HepG2 (cell line): ENCODE measurements around the gene CCNB1IP1. TPM values are rescaled to one million over a fixed set of nuclear protein-coding genes. Genes with fewer than 3 reads are reported as not detected.

Source experiments
- ARID2 ChIP-seq: sonication (generic); formaldehyde crosslinking; IDR thresholded peaks from 2 replicates; pipeline ENCODE4 v1.8.1; 2022; ENCODE audit warnings: mild to moderate bottlenecking, missing genetic modification reagents, borderline replicate concordance
- ARNT2 ChIP-seq: sonication (generic); formaldehyde crosslinking; IDR thresholded peaks from 2 replicates; pipeline ENCODE4 v1.8.0; 2022; ENCODE audit warnings: mild to moderate bottlenecking, low read depth, missing genetic modification reagents, moderate library complexity
- BCL6 ChIP-seq: IDR thresholded peaks from 2 replicates; pipeline ENCODE4 v1.6.1; 2016; ENCODE audit warnings: missing genetic modification reagents, missing compliant biosample characterization
- BRF2 ChIP-seq: sonication (generic); formaldehyde crosslinking; IDR thresholded peaks from 2 replicates; pipeline ENCODE4 v1.8.1; 2022; ENCODE audit warnings: mild to moderate bottlenecking, missing genetic modification reagents
- ETV6 ChIP-seq: sonication (generic); formaldehyde crosslinking; conservative IDR thresholded peaks from 2 replicates; pipeline ENCODE4 v1.4.0; 2020; ENCODE audit warnings: missing genetic modification reagents
- FOXA3 ChIP-seq: IDR thresholded peaks from 2 replicates; pipeline ENCODE4 v1.6.1; 2016; ENCODE audit warnings: missing genetic modification reagents, missing compliant biosample characterization
- GTF3A ChIP-seq: sonication (generic); formaldehyde crosslinking; conservative IDR thresholded peaks from 2 replicates; pipeline ENCODE4 v1.4.0; 2020; ENCODE audit warnings: mild to moderate bottlenecking, missing genetic modification reagents
- HBP1 ChIP-seq: IDR thresholded peaks from 2 replicates; pipeline ENCODE4 v1.6.1; 2016; ENCODE audit warnings: low read depth, control low read depth
- HDAC1 ChIP-seq: sonication (generic); formaldehyde crosslinking; IDR thresholded peaks from 2 replicates; pipeline ENCODE4 v1.5.1; 2020; ENCODE audit warnings: mild to moderate bottlenecking, missing genetic modification reagents
- IKZF1 ChIP-seq: fragments of 450-650 bp; IDR thresholded peaks from 2 replicates; pipeline ENCODE4 v1.7.1; 2016
- JUN ChIP-seq: sonication (generic); formaldehyde crosslinking; IDR thresholded peaks from 2 replicates; pipeline ENCODE4 v1.4.0; 2020; ENCODE audit warnings: mild to moderate bottlenecking, missing genetic modification reagents
- KDM2A ChIP-seq: sonication (generic); formaldehyde crosslinking; IDR thresholded peaks from 2 replicates; pipeline ENCODE4 v1.4.0; 2020; ENCODE audit warnings: low read depth, missing genetic modification reagents, borderline replicate concordance
- MTA3 ChIP-seq: sonication (generic); formaldehyde crosslinking; IDR thresholded peaks from 2 replicates; pipeline ENCODE4 v1.4.0; 2020; ENCODE audit warnings: missing genetic modification reagents
- NFE2L2 ChIP-seq: fragments of 150-350 bp; IDR thresholded peaks from 2 replicates; pipeline ENCODE4 v1.6.1; 2014; ENCODE audit warnings: low read length
- ZBTB33 ChIP-seq: sonication (generic); formaldehyde crosslinking; IDR thresholded peaks from 2 replicates; pipeline ENCODE4 v1.4.0; 2020; ENCODE audit warnings: missing genetic modification reagents
- ZNF274 ChIP-seq: sonication (generic); formaldehyde crosslinking; IDR thresholded peaks from 2 replicates; pipeline ENCODE4 v1.5.1; 2020; ENCODE audit warnings: mild to moderate bottlenecking, missing genetic modification reagents
- ZNF343 ChIP-seq: sonication (generic); formaldehyde crosslinking; IDR thresholded peaks from 2 replicates; pipeline ENCODE4 v1.4.0; 2020; ENCODE audit warnings: mild to moderate bottlenecking, missing genetic modification reagents
- ZNF451 ChIP-seq: sonication (generic); formaldehyde crosslinking; IDR thresholded peaks from 2 replicates; pipeline ENCODE4 v1.5.0; 2020; ENCODE audit warnings: mild to moderate bottlenecking, missing genetic modification reagents
- ZNF737 ChIP-seq: sonication (generic); formaldehyde crosslinking; IDR thresholded peaks from 2 replicates; pipeline ENCODE4 v1.5.0; 2020; ENCODE audit warnings: missing genetic modification reagents, mild to moderate bottlenecking, borderline replicate concordance
- ZNF747 ChIP-seq: sonication (generic); formaldehyde crosslinking; IDR thresholded peaks from 2 replicates; pipeline ENCODE4 v1.8.1; 2023; ENCODE audit warnings: missing genetic modification reagents, mild to moderate bottlenecking, borderline replicate concordance
- ZNF761 ChIP-seq: sonication (generic); formaldehyde crosslinking; conservative IDR thresholded peaks from 2 replicates; pipeline ENCODE4 v1.4.0; 2020; ENCODE audit warnings: mild to moderate bottlenecking, missing genetic modification reagents
- ZNF777 ChIP-seq: sonication (generic); formaldehyde crosslinking; IDR thresholded peaks from 2 replicates; pipeline ENCODE4 v1.4.0; 2020; ENCODE audit warnings: missing genetic modification reagents
- ZNF780A ChIP-seq: sonication (generic); formaldehyde crosslinking; IDR thresholded peaks from 2 replicates; pipeline ENCODE4 v1.8.0; 2022; ENCODE audit warnings: mild to moderate bottlenecking, missing genetic modification reagents, moderate library complexity
- ZSCAN21 ChIP-seq: sonication (generic); formaldehyde crosslinking; IDR thresholded peaks from 2 replicates; pipeline ENCODE4 v1.8.0; 2022; ENCODE audit warnings: mild to moderate bottlenecking, missing genetic modification reagents, moderate library complexity, borderline replicate concordance
- polyA plus RNA-seq, 8 experiments: library from polyadenylated mRNA; depleted of rRNA in 3 of 8; stranded (reverse) in 7 of 8; unstranded in 1 of 8; fragments of >200 nt; fragmentation: Illumina TruSeq in 4 of 8; extraction: Trizol in 4 of 8; gene quantifications; 2 replicates each; pipeline versions ENCODE4 v1.2.1 to v1.2.3, GENCODE V29; 2011 to 2016; ENCODE audit warnings: low read depth in 4 of 8, missing spikeins in 1 of 8, mixed read lengths in 1 of 8; ENCODE audit not compliant: insufficient read depth in 1 of 8
- total RNA-seq, 5 experiments: library from RNA; depleted of rRNA; stranded (reverse); fragments of >200 nt; fragmentation: Illumina TruSeq; extraction: Trizol; gene quantifications; 2 replicates each; pipeline ENCODE4 v1.2.3, GENCODE V29; 2016; ENCODE audit warnings: low read depth in 1 of 5
- TF ChIP-seq, protein P1 (sequence below): fragments of 450-650 bp; IDR thresholded peaks from 2 replicates; pipeline ENCODE4 v1.6.1; 2017
- TF ChIP-seq, protein P2 (sequence below): sonication (generic); formaldehyde crosslinking; IDR thresholded peaks from 2 replicates; pipeline ENCODE4 v1.5.1; 2020; ENCODE audit warnings: missing genetic modification reagents, mild to moderate bottlenecking, borderline replicate concordance

CCNB1IP1 gene
- total and polyA plus RNA-seq, 2 of the 13 experiments (the other 11 are each of a cell fraction or from before 2014, with no cell fraction given), result 98.3 to 125 TPM

GRCh38 chr14:20376071-20376588 is 43.1 kb upstream of the CCNB1IP1 start (continued):
- TF ChIP-seq ZNF274 (CRISPR knock-in tag), result no peak; the same call in 1 of the 2 replicates
- no peak for TF ChIP-seq ZSCAN21 (CRISPR knock-in tag)
- TF ChIP-seq ARID2 (CRISPR knock-in tag), result no peak
- TF ChIP-seq BCL6 (CRISPR knock-in tag), result no peak
- no peak for TF ChIP-seq ETV6
- no peak for TF ChIP-seq ZNF780A
- 0 out of 2 replicates have a peak, but pooled peaks have one; percentile 34 for TF ChIP-seq ZNF747 (CRISPR knock-in tag)
- no peak for TF ChIP-seq HBP1 (CRISPR knock-in tag)
- TF ChIP-seq BRF2 (CRISPR knock-in tag), result no peak
- no peak for TF ChIP-seq MTA3
- no peak for TF ChIP-seq KDM2A (CRISPR knock-in tag)
- peak; percentile 72 for TF ChIP-seq HDAC1 (CRISPR knock-in tag)
- no peak for TF ChIP-seq GTF3A (CRISPR knock-in tag)
- no peak for TF ChIP-seq ARNT2
- TF ChIP-seq IKZF1, result no peak
- TF ChIP-seq ZNF343, result no peak
- TF ChIP-seq ZBTB33 (CRISPR knock-in tag), result no peak; the same call in 1 of the 2 replicates
- TF ChIP-seq NFE2L2, result no peak
- TF ChIP-seq, protein P1, sequence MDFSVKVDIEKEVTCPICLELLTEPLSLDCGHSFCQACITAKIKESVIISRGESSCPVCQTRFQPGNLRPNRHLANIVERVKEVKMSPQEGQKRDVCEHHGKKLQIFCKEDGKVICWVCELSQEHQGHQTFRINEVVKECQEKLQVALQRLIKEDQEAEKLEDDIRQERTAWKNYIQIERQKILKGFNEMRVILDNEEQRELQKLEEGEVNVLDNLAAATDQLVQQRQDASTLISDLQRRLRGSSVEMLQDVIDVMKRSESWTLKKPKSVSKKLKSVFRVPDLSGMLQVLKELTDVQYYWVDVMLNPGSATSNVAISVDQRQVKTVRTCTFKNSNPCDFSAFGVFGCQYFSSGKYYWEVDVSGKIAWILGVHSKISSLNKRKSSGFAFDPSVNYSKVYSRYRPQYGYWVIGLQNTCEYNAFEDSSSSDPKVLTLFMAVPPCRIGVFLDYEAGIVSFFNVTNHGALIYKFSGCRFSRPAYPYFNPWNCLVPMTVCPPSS, result no peak
- TF ChIP-seq ZNF761 (CRISPR knock-in tag), result no peak
- no peak for TF ChIP-seq ZNF777
- peak; percentile 86 for TF ChIP-seq FOXA3 (CRISPR knock-in tag)
- TF ChIP-seq ZNF451 (CRISPR knock-in tag), result 0 out of 2 replicates have a peak, but pooled peaks have one; percentile 44
- TF ChIP-seq ZNF737, result 0 out of 2 replicates have a peak, but pooled peaks have one; percentile 29
- TF ChIP-seq JUN (CRISPR knock-in tag), result no peak
- TF ChIP-seq, protein P2, sequence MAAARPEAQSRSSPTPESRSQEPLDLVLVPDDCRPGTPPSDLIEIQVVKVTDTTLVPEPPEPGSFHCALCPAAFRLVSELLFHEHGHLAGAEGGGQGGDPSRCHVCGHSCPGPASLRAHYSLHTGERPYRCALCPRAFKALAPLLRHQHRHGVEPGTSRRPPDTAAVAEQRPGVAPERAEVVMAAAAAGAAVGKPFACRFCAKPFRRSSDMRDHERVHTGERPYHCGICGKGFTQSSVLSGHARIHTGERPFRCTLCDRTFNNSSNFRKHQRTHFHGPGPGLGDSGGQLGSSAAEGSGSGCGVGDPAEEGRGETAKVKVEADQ, result no peak
